Measurements from ENCODE around the gene ERGIC1.

Gene ERGIC1

GRCh38 chr5:172866802-172867748 lies 33.0 kb downstream of the ERGIC1 start:
- no peak for DNase-seq

GRCh38 chr5:172867761-172868435 lies 33.8 kb downstream of the ERGIC1 start:
- DNase-seq, result no peak

GRCh38 chr5:172868436-172868923 lies 34.4 kb downstream of the ERGIC1 start:
- no peak for DNase-seq

GRCh38 chr5:172868924-172869591 lies 35.0 kb downstream of the ERGIC1 start:
- DNase-seq, result no peak

- no peak for DNase-seq
Observed at GRCh38 chr5:172869691-172870090, 35.6 kb downstream of the ERGIC1 start.

- no peak for DNase-seq
Observed at GRCh38 chr5:172870291-172870714, 36.3 kb downstream of the ERGIC1 start.

GRCh38 chr5:172870715-172871461 lies 36.8 kb downstream of the ERGIC1 start:
- DNase-seq, result no peak

- DNase-seq, result no peak
Observed at GRCh38 chr5:172871536-172871935, 37.5 kb downstream of the ERGIC1 start.

GRCh38 chr5:172871982-172872381 lies 37.9 kb downstream of the ERGIC1 start:
- DNase-seq, result no peak

- no peak for DNase-seq
Observed at GRCh38 chr5:172872997-172873491, 39.0 kb downstream of the ERGIC1 start.

- no peak for DNase-seq
Observed at GRCh38 chr5:172873513-172873912, 39.5 kb downstream of the ERGIC1 start.

- DNase-seq, result no peak
Observed at GRCh38 chr5:172874647-172875504, 40.8 kb downstream of the ERGIC1 start.

GRCh38 chr5:172875505-172876279 lies 41.6 kb downstream of the ERGIC1 start:
- no peak for DNase-seq

GRCh38 chr5:172876578-172876977 lies 42.5 kb downstream of the ERGIC1 start:
- no peak for DNase-seq

GRCh38 chr5:172877466-172878260 lies 43.6 kb downstream of the ERGIC1 start:
- no peak for DNase-seq

- DNase-seq, result no peak
Observed at GRCh38 chr5:172878585-172878932, 44.5 kb downstream of the ERGIC1 start.

- no peak for DNase-seq
Observed at GRCh38 chr5:172878933-172879752, 45.1 kb downstream of the ERGIC1 start.

- no peak for DNase-seq
Observed at GRCh38 chr5:172881691-172882370, 47.8 kb downstream of the ERGIC1 start.
